Keratinocyte (primary cell): ENCODE measurements around the gene SCTR. TPM values are rescaled to one million over a fixed set of nuclear protein-coding genes. Genes with fewer than 3 reads are reported as not detected.

Source experiments
- DNase-seq: peaks from one replicate; pipeline ENCODE4 v3.0.0-alpha.2; 2011; ENCODE audit warnings: low read depth, missing footprints, low spot score
- FAIRE-seq: peaks from 2 replicates; lab custom pipeline; 2011; peaks lifted over from hg19 to GRCh38; lab: Jason Lieb, UNC
- H2AFZ ChIP-seq: 2 replicates; pipeline ENCODE4 v1.6.0; 2012; ENCODE audit warnings: low read length, control low read depth, inconsistent platforms; ENCODE audit not compliant: control insufficient read depth
- H3K27ac ChIP-seq: 2 replicates; pipeline ENCODE4 v1.5.1; 2011; ENCODE audit warnings: low read length; ENCODE audit not compliant: control insufficient read depth, insufficient read depth
- H3K27me3 ChIP-seq: 3 replicates; pipeline ENCODE4 v1.6.0; 2011; ENCODE audit warnings: low read length; ENCODE audit not compliant: control insufficient read depth, insufficient read depth; ENCODE audit errors: extremely low read depth
- H3K36me3 ChIP-seq, 2 experiments: 2 replicates in 1 of 2; 3 replicates in 1 of 2; pipeline ENCODE4 v1.5.1; 2011; ENCODE audit warnings: low read length in 2 of 2, mild to moderate bottlenecking in 1 of 2; ENCODE audit not compliant: control insufficient read depth in 2 of 2, insufficient read depth in 2 of 2; ENCODE audit errors: extremely low read depth in 1 of 2
- H3K4me1 ChIP-seq: 3 replicates; pipeline ENCODE4 v1.5.1; 2011; ENCODE audit warnings: low read length; ENCODE audit not compliant: control insufficient read depth, insufficient read depth; ENCODE audit errors: extremely low read depth
- H3K4me2 ChIP-seq: 3 replicates; pipeline ENCODE4 v1.6.0; 2011; ENCODE audit warnings: low read depth, low read length; ENCODE audit not compliant: control insufficient read depth, insufficient read depth; ENCODE audit errors: extremely low read depth
- H3K4me3 ChIP-seq, 3 experiments: fragments of 200-600 bp in 1 of 3; sonication (generic) in 1 of 3; 2 replicates in 2 of 3; 3 replicates in 1 of 3; pipeline ENCODE4 v1.5.1; 2011 to 2016; ENCODE audit warnings: low read length in 3 of 3, mild to moderate bottlenecking in 3 of 3, control low read depth in 2 of 3, inconsistent platforms in 1 of 3, low read depth in 1 of 3, mixed read lengths in 1 of 3, mixed run types in 1 of 3, moderate library complexity in 1 of 3; ENCODE audit not compliant: control insufficient read depth in 2 of 3, insufficient read depth in 2 of 3; ENCODE audit errors: extremely low read depth in 1 of 3
- H3K79me2 ChIP-seq: 2 replicates; pipeline ENCODE4 v1.6.0; 2012; ENCODE audit warnings: low read length; ENCODE audit not compliant: control insufficient read depth, insufficient read depth
- H3K9ac ChIP-seq: 3 replicates; pipeline ENCODE4 v1.6.0; 2011; ENCODE audit warnings: low read length; ENCODE audit not compliant: control insufficient read depth, insufficient read depth; ENCODE audit errors: extremely low read depth
- H3K9me1 ChIP-seq: 3 replicates; pipeline ENCODE4 v1.6.0; 2011; ENCODE audit warnings: low read length; ENCODE audit not compliant: control insufficient read depth, insufficient read depth; ENCODE audit errors: extremely low read depth
- H3K9me3 ChIP-seq: 2 replicates; pipeline ENCODE4 v1.5.1; 2012; ENCODE audit warnings: low read depth, low read length; ENCODE audit not compliant: control insufficient read depth
- H4K20me1 ChIP-seq: 3 replicates; pipeline ENCODE4 v1.6.0; 2011; ENCODE audit warnings: low read length; ENCODE audit not compliant: control insufficient read depth, insufficient read depth; ENCODE audit errors: extremely low read depth
- CTCF ChIP-seq, 3 experiments: IDR thresholded peaks in 1 of 3; conservative IDR thresholded peaks in 1 of 3; optimal IDR thresholded peaks in 1 of 3; 2 replicates in 2 of 3; 3 replicates in 1 of 3; pipeline versions ENCODE3 to v1.5.1; 2011; ENCODE audit warnings: low read length in 3 of 3, mild to moderate bottlenecking in 3 of 3, moderate library complexity in 2 of 3, control low read depth in 1 of 3, inconsistent platforms in 1 of 3; ENCODE audit not compliant: insufficient read depth in 2 of 3; ENCODE audit errors: extremely low read depth in 1 of 3
- EZH2 ChIP-seq: IDR thresholded peaks from one replicate; pipeline ENCODE4 v1.6.1; 2012; ENCODE audit warnings: inconsistent platforms, mild to moderate bottlenecking, low read length, moderate library complexity
- dilution Hi-C: fragments of 300-500 bp; cut with MboI; formaldehyde crosslinking; loops from one replicate; pipeline ENCODE4 v1.7.0; 2020; ENCODE audit warnings: low sequenced_read_pairs; ENCODE audit not compliant: extremely low pct_ligation_motif_present
- polyA plus RNA-seq, 5 experiments: library from polyadenylated mRNA; depleted of rRNA in 3 of 5; stranded (reverse) in 3 of 5; stranded (forward) in 1 of 5; unstranded in 1 of 5; fragments of >200 nt; gene quantifications; 1 replicate in 1 of 5; 2 replicates in 3 of 5; 3 replicates in 1 of 5; pipeline versions ENCODE4 v1.2.1 to v1.2.3, GENCODE V29; 2011 to 2012; ENCODE audit warnings: missing spikeins in 2 of 5, low read depth in 1 of 5, low replicate concordance in 1 of 5

SCTR gene
- polyA plus RNA-seq, 1 donor (not counting 4 experiments of a cell fraction or from before 2014, with no cell fraction given): not detected

- no peak overlapping the region for H3K27ac ChIP-seq
- DNase-seq: no peak
- no peak overlapping the region for H3K4me2 ChIP-seq
- dilution Hi-C loops: no loop called here
- no peak overlapping the region for H3K9ac ChIP-seq
- no peak for TF ChIP-seq EZH2
- TF ChIP-seq CTCF (optimal IDR thresholded peaks at IDR 0.05 in 1 of 3, IDR thresholded peaks at IDR 0.05 in 1 of 3, conservative IDR thresholded peaks at IDR 0.05 in 1 of 3; ENCODE audit: extremely low read depth in 1 of 3, insufficient read depth in 2 of 3, low read length in 3 of 3): no peak
- FAIRE-seq: no peak
- H3K9me3 ChIP-seq: no peaks in the 10 kb centered on the region
- H3K27me3 ChIP-seq: peaks cover 41% of the 10 kb centered on the region
- H3K4me3 ChIP-seq: no peak overlapping the region
- H4K20me1 ChIP-seq: no peaks in the 10 kb centered on the region
- no peaks in the 10 kb centered on the region for H3K36me3 ChIP-seq
- no peaks in the 10 kb centered on the region for H3K4me1 ChIP-seq
- no peaks in the 10 kb centered on the region for H3K9me1 ChIP-seq
- no peak overlapping the region for H2AFZ ChIP-seq
- no peaks in the 10 kb centered on the region for H3K79me2 ChIP-seq
These were observed 1.3 kb upstream of the SCTR start for GRCh38 chr2:119525614-119526013.

- no peaks in the 10 kb centered on the region for H3K79me2 ChIP-seq
- no peak overlapping the region for H3K4me3 ChIP-seq
- TF ChIP-seq CTCF (optimal IDR thresholded peaks at IDR 0.05 in 1 of 3, IDR thresholded peaks at IDR 0.05 in 1 of 3, conservative IDR thresholded peaks at IDR 0.05 in 1 of 3; ENCODE audit: extremely low read depth in 1 of 3, insufficient read depth in 2 of 3, low read length in 3 of 3) (no peak), EZH2 (no peak)
- H3K4me2 ChIP-seq: no peak overlapping the region
- FAIRE-seq (no peak), DNase-seq (no peak)
- no peaks in the 10 kb centered on the region for H3K9me3 ChIP-seq
- H2AFZ ChIP-seq: no peak overlapping the region
- H3K9me1 ChIP-seq: no peaks in the 10 kb centered on the region
- H3K27ac ChIP-seq: no peak overlapping the region
- dilution Hi-C loops: no loop called here
- H3K9ac ChIP-seq: no peak overlapping the region
- no peaks in the 10 kb centered on the region for H4K20me1 ChIP-seq
- no peaks in the 10 kb centered on the region for H3K36me3 ChIP-seq
- H3K27me3 ChIP-seq: peaks cover 37% of the 10 kb centered on the region
- no peaks in the 10 kb centered on the region for H3K4me1 ChIP-seq
These were observed 816 bp downstream of the SCTR start for GRCh38 chr2:119523383-119523951.
